HG03378 (cell line): ENCODE measurements around the gene S100A9.
"Not testable (repeated sequence)": the region's sequence is repeated elsewhere in the genome, so short reads cannot be mapped to it uniquely, and the experiment has no call there.

ENCODE experiments used
- ATAC-seq: cut with Tn5 transposase; IDR thresholded peaks from one replicate; pipeline ENCODE4 v1.9.1; 2021; ENCODE audit warnings: mild to moderate bottlenecking, moderate library complexity; ENCODE audit not compliant: unreplicated experiment

Gene S100A9

GRCh38 chr1:153344718-153345025 is 13.0 kb upstream of the S100A9 start:
- ATAC-seq, result no peak

GRCh38 chr1:153345187-153346076 is 12.2 kb upstream of the S100A9 start:
- no peak for ATAC-seq

GRCh38 chr1:153346077-153346723 is 11.5 kb upstream of the S100A9 start:
- ATAC-seq, result no peak

- ATAC-seq, result not testable (repeated sequence)
These were observed 10.6 kb upstream of the S100A9 start for GRCh38 chr1:153347049-153347448.

GRCh38 chr1:153347856-153348255 is 9.8 kb upstream of the S100A9 start:
- ATAC-seq, result no peak

- ATAC-seq, result no peak
These were observed 8.9 kb upstream of the S100A9 start, which contains the start of gene PGLYRP4 for GRCh38 chr1:153348511-153349362. PGLYRP4 (minus strand) TSS chr1:153348841; CDS start chr1:153347932, 909 bp downstream.

GRCh38 chr1:153349363-153350320 is 8.0 kb upstream of the S100A9 start:
- no peak for ATAC-seq

- no peak for ATAC-seq
These were observed 7.2 kb upstream of the S100A9 start for GRCh38 chr1:153350321-153350957.

- no peak for ATAC-seq
These were observed 5.1 kb upstream of the S100A9 start for GRCh38 chr1:153352523-153352922.

GRCh38 chr1:153353226-153353947 is 4.3 kb upstream of the S100A9 start:
- ATAC-seq, result no peak

GRCh38 chr1:153354515-153355193 is 3.0 kb upstream of the S100A9 start:
- ATAC-seq, result no peak

GRCh38 chr1:153355445-153356071 is 2.1 kb upstream of the S100A9 start:
- no peak for ATAC-seq

GRCh38 chr1:153356392-153357075 is 1.1 kb upstream of the S100A9 start:
- no peak for ATAC-seq

- no peak for ATAC-seq
These were observed 390 bp upstream of the S100A9 start for GRCh38 chr1:153357076-153357852.

GRCh38 chr1:153358691-153358975 is 979 bp downstream of the S100A9 start:
- no peak for ATAC-seq

GRCh38 chr1:153359241-153359640 is 1.6 kb downstream of the S100A9 start:
- no peak for ATAC-seq

- no peak for ATAC-seq
These were observed 2.5 kb downstream of the S100A9 start for GRCh38 chr1:153360190-153360589.
